ENCODE results near the gene C10orf71. TPM values are rescaled to one million over a fixed set of nuclear protein-coding genes. Genes with fewer than 3 reads are reported as not detected.

The C10orf71 gene
- total RNA-seq, 5 donors from 2014 or later (not counting 1 experiment from before 2014, with no cell fraction given), result not detected

DNA sequence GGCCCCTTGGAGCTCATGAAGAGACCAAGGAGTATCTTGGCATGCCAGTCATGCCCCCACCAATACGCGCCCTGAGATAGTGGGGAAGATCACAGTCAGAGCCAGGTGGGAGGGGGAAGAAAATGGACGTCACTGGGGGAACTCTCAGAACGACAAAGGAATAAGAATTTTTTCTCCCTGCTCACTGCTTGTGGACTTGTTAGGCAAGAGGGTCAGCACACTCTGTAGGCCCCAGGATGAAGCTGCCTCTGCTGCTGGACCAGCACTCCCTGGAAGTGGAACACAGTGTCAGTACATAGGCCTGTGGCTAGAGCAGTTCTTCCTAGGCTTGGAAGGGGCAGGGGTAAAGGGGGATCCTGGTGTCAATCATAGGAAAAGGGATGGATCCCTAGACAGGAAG, 50.4 kb downstream of the C10orf71 start:
- no peaks in the 10 kb centered on the region for H3K4me1 Mint-ChIP-seq

GRCh38 chr10:49350138-49350537, 51.2 kb downstream of the C10orf71 start:
- Mint-ChIP-seq H3K4me3 (no peak overlapping the region), H3K27ac (no peak overlapping the region), H3K9me3 (peaks cover 6 to 12% (median 10%) of the 10 kb centered on the region in 3 donors), H3K27me3 (peaks cover 8 to 10% of the 10 kb centered on the region in 2 donors), H3K36me3 (no peaks in the 10 kb centered on the region), H3K4me1 (no peaks in the 10 kb centered on the region)
- ChIA-PET CTCF (no interaction called here), POLR2A (no interaction called here)
- Histone ChIP-seq H3K27me3 (replicated peaks in 1 of 2; ENCODE audit: control insufficient read depth in 2 of 2, extremely low read depth in 1 of 2, insufficient read depth in 2 of 2, low read length in 1 of 2) (peaks cover 0 to 17% of the 10 kb centered on the region in 2 experiments), H3K9me3 (no peaks in the 10 kb centered on the region), H3K4me3 (ENCODE audit: control insufficient read depth in 1 of 2, extremely low read depth in 1 of 2, low read length in 1 of 2) (no peak overlapping the region), H3K36me3 (ENCODE audit: control insufficient read depth in 2 of 2, extremely low read depth in 1 of 2, insufficient read depth in 1 of 2, low read length in 1 of 2) (no peaks in the 10 kb centered on the region), H3K27ac (ENCODE audit: low read length) (no peak overlapping the region), H3K4me1 (ENCODE audit: control insufficient read depth in 1 of 2, extremely low read depth in 1 of 2, insufficient read depth in 2 of 2, low read length in 2 of 2) (no peaks in the 10 kb centered on the region)
- ATAC-seq (replicated peaks in 1 of 4) (no peak), DNase-seq (no peak)

More for the DNA sequence above, 50.4 kb downstream of the C10orf71 start:
- H3K9me3 Mint-ChIP-seq, result peaks cover 6 to 12% (median 10%) of the 10 kb centered on the region in 3 donors
- no peak overlapping the region for H3K27ac Mint-ChIP-seq
- H3K36me3 Mint-ChIP-seq, result no peaks in the 10 kb centered on the region
- POLR2A ChIA-PET, result no interaction called here
- H3K9me3 ChIP-seq, result no peaks in the 10 kb centered on the region
- ATAC-seq (replicated peaks in 1 of 4) (no peak), DNase-seq (no peak)
- WGBS (ENCODE audit: insufficient coverage), result 92% methylated on average over 4 of the region's 4 CpGs
- H3K36me3 ChIP-seq (ENCODE audit: control insufficient read depth in 2 of 2, extremely low read depth in 1 of 2, insufficient read depth in 1 of 2, low read length in 1 of 2), result no peaks in the 10 kb centered on the region
- H3K27me3 ChIP-seq (replicated peaks in 1 of 2; ENCODE audit: control insufficient read depth in 2 of 2, extremely low read depth in 1 of 2, insufficient read depth in 2 of 2, low read length in 1 of 2), result peaks cover 0 to 17% of the 10 kb centered on the region in 2 experiments
- H3K4me1 ChIP-seq (ENCODE audit: control insufficient read depth in 1 of 2, extremely low read depth in 1 of 2, insufficient read depth in 2 of 2, low read length in 2 of 2), result no peaks in the 10 kb centered on the region
- peaks cover 8 to 10% of the 10 kb centered on the region in 2 donors for H3K27me3 Mint-ChIP-seq
- no peak overlapping the region for H3K27ac ChIP-seq (ENCODE audit: low read length)
- H3K4me3 ChIP-seq (ENCODE audit: control insufficient read depth in 1 of 2, extremely low read depth in 1 of 2, low read length in 1 of 2), result no peak overlapping the region
- no peak overlapping the region for H3K4me3 Mint-ChIP-seq
- CTCF ChIA-PET, result no interaction called here

GRCh38 chr10:49350846-49351532, 52.0 kb downstream of the C10orf71 start:
- peaks cover 6 to 10% (median 6%) of the 10 kb centered on the region in 3 donors for H3K9me3 Mint-ChIP-seq
- H3K4me1 ChIP-seq (ENCODE audit: control insufficient read depth in 1 of 2, extremely low read depth in 1 of 2, insufficient read depth in 2 of 2, low read length in 2 of 2), result no peaks in the 10 kb centered on the region
- H3K27me3 ChIP-seq (replicated peaks in 1 of 2; ENCODE audit: control insufficient read depth in 2 of 2, extremely low read depth in 1 of 2, insufficient read depth in 2 of 2, low read length in 1 of 2), result peaks cover 0 to 17% of the 10 kb centered on the region in 2 experiments
- peaks cover 7 to 8% of the 10 kb centered on the region in 2 donors for H3K27me3 Mint-ChIP-seq
- no peaks in the 10 kb centered on the region for H3K9me3 ChIP-seq
- CTCF ChIA-PET, result no interaction called here
- WGBS (ENCODE audit: insufficient coverage), result 61% methylated on average over 2 of the region's 4 CpGs
- POLR2A ChIA-PET, result no interaction called here
- no peaks in the 10 kb centered on the region for H3K36me3 Mint-ChIP-seq
- no peak overlapping the region for H3K4me3 Mint-ChIP-seq
- no peak overlapping the region for H3K4me3 ChIP-seq (ENCODE audit: control insufficient read depth in 1 of 2, extremely low read depth in 1 of 2, low read length in 1 of 2)
- H3K27ac ChIP-seq (ENCODE audit: low read length), result no peak overlapping the region
- no peaks in the 10 kb centered on the region for H3K36me3 ChIP-seq (ENCODE audit: control insufficient read depth in 2 of 2, extremely low read depth in 1 of 2, insufficient read depth in 1 of 2, low read length in 1 of 2)
- H3K27ac Mint-ChIP-seq, result no peak overlapping the region
- no peaks in the 10 kb centered on the region for H3K4me1 Mint-ChIP-seq
- DNase-seq, result no peak
- ATAC-seq (replicated peaks in 1 of 4), result no peak

DNA sequence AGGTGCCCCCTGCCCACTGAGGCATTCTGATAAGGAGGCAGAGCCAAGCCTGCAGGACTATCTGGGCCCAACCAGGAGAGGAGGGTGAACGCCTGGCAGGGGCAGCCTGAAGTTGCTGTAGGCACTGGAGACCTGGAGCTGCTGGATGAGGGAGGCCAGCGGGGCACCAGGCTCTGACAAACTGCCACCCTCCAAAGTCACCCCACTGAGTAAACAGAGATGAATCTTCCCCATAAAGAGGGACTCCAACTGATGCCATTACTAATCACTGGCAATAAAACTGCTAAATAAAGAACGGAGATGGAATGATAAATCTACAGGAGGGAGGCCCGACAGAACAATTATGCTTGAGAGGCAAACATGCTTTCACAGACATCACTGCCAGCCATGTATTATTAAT, 52.7 kb downstream of the C10orf71 start:
- H3K27ac ChIP-seq (ENCODE audit: low read length), result no peak overlapping the region
- H3K36me3 ChIP-seq (ENCODE audit: control insufficient read depth in 2 of 2, extremely low read depth in 1 of 2, insufficient read depth in 1 of 2, low read length in 1 of 2), result no peaks in the 10 kb centered on the region
- WGBS (ENCODE audit: insufficient coverage), result no CpG with 5 or more reads among the region's 4 CpGs
- no peak overlapping the region for H3K27ac Mint-ChIP-seq
- DNase-seq (no peak), ATAC-seq (replicated peaks in 1 of 4) (no peak)
- no peaks in the 10 kb centered on the region for H3K36me3 Mint-ChIP-seq
- H3K9me3 Mint-ChIP-seq, result peaks cover 6 to 10% (median 6%) of the 10 kb centered on the region in 3 donors
- peaks cover 5 to 8% of the 10 kb centered on the region in 2 donors for H3K27me3 Mint-ChIP-seq
- no peak overlapping the region for H3K4me3 Mint-ChIP-seq
- H3K27me3 ChIP-seq (replicated peaks in 1 of 2; ENCODE audit: control insufficient read depth in 2 of 2, extremely low read depth in 1 of 2, insufficient read depth in 2 of 2, low read length in 1 of 2), result peaks cover 0 to 17% of the 10 kb centered on the region in 2 experiments
- POLR2A ChIA-PET, result no interaction called here
- no peak overlapping the region for H3K4me3 ChIP-seq (ENCODE audit: control insufficient read depth in 1 of 2, extremely low read depth in 1 of 2, low read length in 1 of 2)
- H3K9me3 ChIP-seq, result no peaks in the 10 kb centered on the region
- CTCF ChIA-PET, result no interaction called here
- H3K4me1 Mint-ChIP-seq, result no peaks in the 10 kb centered on the region
- H3K4me1 ChIP-seq (ENCODE audit: control insufficient read depth in 1 of 2, extremely low read depth in 1 of 2, insufficient read depth in 2 of 2, low read length in 2 of 2), result no peaks in the 10 kb centered on the region

DNA sequence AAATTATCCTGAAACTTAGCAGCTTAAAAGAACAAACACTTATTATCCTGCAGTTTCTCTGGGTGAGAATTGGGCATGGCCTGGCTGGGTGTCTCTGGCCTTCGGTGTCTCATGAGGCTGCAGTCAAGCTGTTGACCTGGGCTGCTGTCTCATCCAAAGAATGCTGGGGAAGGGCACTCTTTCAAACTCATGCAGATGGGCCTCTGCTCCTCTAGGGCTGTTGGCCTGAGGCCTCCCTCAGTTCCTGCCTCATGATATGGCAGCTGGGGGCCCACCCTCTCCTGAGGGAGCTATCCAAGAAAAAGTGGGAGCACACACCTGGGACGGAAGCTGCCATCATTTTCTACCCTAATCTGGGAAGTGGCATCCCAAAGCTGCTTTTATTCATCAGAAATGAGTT, 53.4 kb downstream of the C10orf71 start:
- Histone ChIP-seq H3K36me3 (ENCODE audit: control insufficient read depth in 2 of 2, extremely low read depth in 1 of 2, insufficient read depth in 1 of 2, low read length in 1 of 2) (no peaks in the 10 kb centered on the region), H3K4me3 (ENCODE audit: control insufficient read depth in 1 of 2, extremely low read depth in 1 of 2, low read length in 1 of 2) (no peak overlapping the region), H3K4me1 (ENCODE audit: control insufficient read depth in 1 of 2, extremely low read depth in 1 of 2, insufficient read depth in 2 of 2, low read length in 2 of 2) (no peaks in the 10 kb centered on the region), H3K27ac (ENCODE audit: low read length) (no peak overlapping the region), H3K9me3 (no peaks in the 10 kb centered on the region), H3K27me3 (replicated peaks in 1 of 2; ENCODE audit: control insufficient read depth in 2 of 2, extremely low read depth in 1 of 2, insufficient read depth in 2 of 2, low read length in 1 of 2) (peaks cover 0 to 17% of the 10 kb centered on the region in 2 experiments)
- CTCF ChIA-PET, result no interaction called here
- ATAC-seq (replicated peaks in 1 of 4) (no peak), DNase-seq (no peak)
- 60% methylated on average over 1 of the region's 2 CpGs for WGBS (ENCODE audit: insufficient coverage)
- Mint-ChIP-seq H3K4me3 (no peak overlapping the region), H3K9me3 (peaks cover 6 to 14% (median 6%) of the 10 kb centered on the region in 3 donors), H3K4me1 (no peaks in the 10 kb centered on the region), H3K27ac (no peak overlapping the region), H3K27me3 (peaks cover 5 to 8% of the 10 kb centered on the region in 2 donors), H3K36me3 (no peaks in the 10 kb centered on the region)
- POLR2A ChIA-PET, result no interaction called here

- Mint-ChIP-seq H3K9me3 (peaks cover 6 to 14% (median 9%) of the 10 kb centered on the region in 3 donors), H3K27me3 (peaks cover 5 to 8% of the 10 kb centered on the region in 2 donors), H3K36me3 (no peaks in the 10 kb centered on the region), H3K4me1 (no peaks in the 10 kb centered on the region), H3K27ac (no peak overlapping the region), H3K4me3 (no peak overlapping the region)
- ATAC-seq (replicated peaks in 1 of 4) (no peak), DNase-seq (no peak)
- Histone ChIP-seq H3K9me3 (no peaks in the 10 kb centered on the region), H3K27ac (ENCODE audit: low read length) (no peak overlapping the region), H3K36me3 (ENCODE audit: control insufficient read depth in 2 of 2, extremely low read depth in 1 of 2, insufficient read depth in 1 of 2, low read length in 1 of 2) (no peaks in the 10 kb centered on the region), H3K4me1 (ENCODE audit: control insufficient read depth in 1 of 2, extremely low read depth in 1 of 2, insufficient read depth in 2 of 2, low read length in 2 of 2) (no peaks in the 10 kb centered on the region), H3K4me3 (ENCODE audit: control insufficient read depth in 1 of 2, extremely low read depth in 1 of 2, low read length in 1 of 2) (no peak overlapping the region), H3K27me3 (replicated peaks in 1 of 2; ENCODE audit: control insufficient read depth in 2 of 2, extremely low read depth in 1 of 2, insufficient read depth in 2 of 2, low read length in 1 of 2) (peaks cover 0 to 16% of the 10 kb centered on the region in 2 experiments)
- 73% methylated on average over 3 of the region's 6 CpGs for WGBS (ENCODE audit: insufficient coverage)
- POLR2A ChIA-PET, result no interaction called here
- CTCF ChIA-PET, result no interaction called here
Observed at GRCh38 chr10:49353026-49353894, 54.3 kb downstream of the C10orf71 start.
